Hippocampal formation (tissue), 2 donors: ENCODE results near the gene KCNMB1.

Experiments
- DNase-seq, 2 donors: peaks; one replicate each; lab custom pipeline; 2025; lab: John Stamatoyannopoulos, UW

KCNMB1 gene

GRCh38 chr5:170414786-170415185 is 25.6 kb upstream of the KCNMB1 start:
- no peak for DNase-seq

- no peak for DNase-seq
Measured at GRCh38 chr5:170413897-170414296, 24.7 kb upstream of the KCNMB1 start.

GRCh38 chr5:170411100-170411499 is 21.9 kb upstream of the KCNMB1 start:
- no peak for DNase-seq

- no peak for DNase-seq
Measured at GRCh38 chr5:170410401-170410800, 21.2 kb upstream of the KCNMB1 start.

GRCh38 chr5:170408877-170409660 is 19.9 kb upstream of the KCNMB1 start:
- DNase-seq: no peak

GRCh38 chr5:170408226-170408625 is 19.1 kb upstream of the KCNMB1 start:
- no peak for DNase-seq

GRCh38 chr5:170407062-170407461 is 17.9 kb upstream of the KCNMB1 start:
- DNase-seq: no peak

GRCh38 chr5:170405817-170406216 is 16.6 kb upstream of the KCNMB1 start:
- peak in 1 of 2 donors; percentile 21 for DNase-seq

- DNase-seq: peak in 1 of 2 donors; percentile 24
Measured at GRCh38 chr5:170404398-170404797, 15.2 kb upstream of the KCNMB1 start.

- no peak for DNase-seq
Measured at GRCh38 chr5:170403675-170404074, 14.5 kb upstream of the KCNMB1 start.

- DNase-seq: no peak
Measured at GRCh38 chr5:170402508-170402907, 13.3 kb upstream of the KCNMB1 start.

- DNase-seq: no peak
Measured at GRCh38 chr5:170397059-170397458, 7.9 kb upstream of the KCNMB1 start.

- DNase-seq: no peak
Measured at GRCh38 chr5:170393958-170394357, 4.8 kb upstream of the KCNMB1 start.

- DNase-seq: no peak
Measured at GRCh38 chr5:170393235-170393634, 4.1 kb upstream of the KCNMB1 start.

GRCh38 chr5:170390472-170390871 is 1.3 kb upstream of the KCNMB1 start:
- DNase-seq: no peak

GRCh38 chr5:170389550-170389892 is 354 bp upstream of the KCNMB1 start:
- DNase-seq: no peak

- no peak for DNase-seq
Measured at GRCh38 chr5:170387775-170388639, 1.2 kb downstream of the KCNMB1 start.

- DNase-seq: no peak
Measured at GRCh38 chr5:170386743-170387395, 2.3 kb downstream of the KCNMB1 start.

- no peak for DNase-seq
Measured at GRCh38 chr5:170383227-170383626, 5.9 kb downstream of the KCNMB1 start.

GRCh38 chr5:170382790-170383189 is 6.4 kb downstream of the KCNMB1 start:
- DNase-seq: no peak

GRCh38 chr5:170380361-170380951 is 8.7 kb downstream of the KCNMB1 start:
- DNase-seq: no peak

GRCh38 chr5:170378740-170379139 is 10.4 kb downstream of the KCNMB1 start:
- no peak for DNase-seq
